ENCODE results near the gene CPLX1. TPM values are rescaled to one million over a fixed set of nuclear protein-coding genes. Genes with fewer than 3 reads are reported as not detected.

CPLX1 gene
- total and polyA plus RNA-seq, 9 donors, result 0.09 to 0.91 (median 0.27) TPM

GRCh38 chr4:768995-769394 is 56.9 kb downstream of the CPLX1 start:
- WGBS (ENCODE audit: insufficient coverage), result 90% methylated on average over 6 of the region's 12 CpGs

GRCh38 chr4:768076-768475 is 57.9 kb downstream of the CPLX1 start:
- Histone ChIP-seq H3K27ac (ENCODE audit: low read length) (no peak overlapping the region), H3K27me3 (ENCODE audit: control insufficient read depth, insufficient read depth, low read length) (no peaks in the 10 kb centered on the region), H3K4me1 (ENCODE audit: control insufficient read depth, insufficient read depth, low read length) (peaks cover 9% of the 10 kb centered on the region), H3K4me3 (ENCODE audit: low read length) (no peak overlapping the region), H3K36me3 (ENCODE audit: control insufficient read depth, insufficient read depth, low read length) (peaks cover 76% of the 10 kb centered on the region), H3K9me3 (replicated peaks; ENCODE audit: control insufficient read depth, low read depth, low read length) (no peaks in the 10 kb centered on the region)
- 90% methylated on average over 10 of the region's 15 CpGs for WGBS (ENCODE audit: insufficient coverage)
- no peak for DNase-seq

More at GRCh38 chr4:768995-769394, 56.9 kb downstream of the CPLX1 start:
- Histone ChIP-seq H3K4me1 (ENCODE audit: control insufficient read depth, insufficient read depth, low read length) (peaks cover 16% of the 10 kb centered on the region), H3K4me3 (ENCODE audit: low read length) (no peak overlapping the region), H3K27me3 (ENCODE audit: control insufficient read depth, insufficient read depth, low read length) (no peaks in the 10 kb centered on the region), H3K36me3 (ENCODE audit: control insufficient read depth, insufficient read depth, low read length) (peaks cover 67% of the 10 kb centered on the region), H3K27ac (ENCODE audit: low read length) (no peak overlapping the region), H3K9me3 (replicated peaks; ENCODE audit: control insufficient read depth, low read depth, low read length) (no peaks in the 10 kb centered on the region)
- DNase-seq, result no peak

DNA sequence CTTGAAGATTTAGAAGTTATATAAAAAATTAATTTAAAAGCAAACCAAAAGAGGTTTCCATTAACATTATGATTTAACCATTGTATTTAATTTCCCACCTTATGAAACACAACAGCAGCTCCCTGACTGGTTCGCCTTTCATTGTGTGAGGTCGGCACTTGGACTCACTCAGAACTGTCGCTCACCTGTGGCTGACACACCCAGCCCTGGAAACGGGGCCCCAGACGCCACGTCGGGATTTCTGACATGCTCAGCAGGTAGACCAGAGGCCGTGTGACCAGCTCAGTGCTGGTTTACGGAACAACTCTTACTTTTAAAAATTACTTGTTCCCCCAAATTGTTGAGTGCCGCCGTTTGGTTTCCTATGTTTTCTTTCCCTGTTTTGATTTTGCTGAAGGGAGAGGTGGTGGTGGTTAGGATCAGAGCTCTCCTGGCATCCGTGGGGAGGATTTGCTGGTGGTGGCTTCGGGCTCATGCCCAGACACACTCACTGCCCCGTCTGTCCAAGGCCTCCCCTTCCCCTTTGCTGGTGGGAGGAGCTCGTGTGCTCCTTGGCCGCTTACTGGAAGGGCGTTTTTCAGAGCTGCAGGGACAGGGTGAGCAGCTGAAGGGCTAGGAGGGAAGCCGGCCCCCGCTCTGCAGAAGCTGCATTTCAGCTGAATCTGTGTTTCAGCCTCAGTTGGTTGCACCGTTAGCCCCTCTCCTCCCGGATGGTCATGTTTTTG is 59.2 kb downstream of the CPLX1 start:
- Histone ChIP-seq H3K4me3 (ENCODE audit: low read length) (no peak overlapping the region), H3K9me3 (replicated peaks; ENCODE audit: control insufficient read depth, low read depth, low read length) (no peaks in the 10 kb centered on the region), H3K27me3 (ENCODE audit: control insufficient read depth, insufficient read depth, low read length) (no peaks in the 10 kb centered on the region), H3K36me3 (ENCODE audit: control insufficient read depth, insufficient read depth, low read length) (peaks cover 81% of the 10 kb centered on the region), H3K27ac (ENCODE audit: low read length) (no peak overlapping the region), H3K4me1 (ENCODE audit: control insufficient read depth, insufficient read depth, low read length) (peaks cover 3% of the 10 kb centered on the region)
- WGBS (ENCODE audit: insufficient coverage), result 82% methylated on average over 10 of the region's 21 CpGs
- no peak for DNase-seq

GRCh38 chr4:766152-766515 is 59.8 kb downstream of the CPLX1 start:
- no peaks in the 10 kb centered on the region for H3K9me3 ChIP-seq (replicated peaks; ENCODE audit: control insufficient read depth, low read depth, low read length)
- no peak for DNase-seq
- H3K4me1 ChIP-seq (ENCODE audit: control insufficient read depth, insufficient read depth, low read length), result peaks cover 3% of the 10 kb centered on the region
- no peak overlapping the region for H3K27ac ChIP-seq (ENCODE audit: low read length)
- H3K27me3 ChIP-seq (ENCODE audit: control insufficient read depth, insufficient read depth, low read length), result no peaks in the 10 kb centered on the region
- H3K36me3 ChIP-seq (ENCODE audit: control insufficient read depth, insufficient read depth, low read length), result peaks cover 82% of the 10 kb centered on the region
- 78% methylated on average over 6 of the region's 7 CpGs for WGBS (ENCODE audit: insufficient coverage)
- H3K4me3 ChIP-seq (ENCODE audit: low read length), result no peak overlapping the region

DNA sequence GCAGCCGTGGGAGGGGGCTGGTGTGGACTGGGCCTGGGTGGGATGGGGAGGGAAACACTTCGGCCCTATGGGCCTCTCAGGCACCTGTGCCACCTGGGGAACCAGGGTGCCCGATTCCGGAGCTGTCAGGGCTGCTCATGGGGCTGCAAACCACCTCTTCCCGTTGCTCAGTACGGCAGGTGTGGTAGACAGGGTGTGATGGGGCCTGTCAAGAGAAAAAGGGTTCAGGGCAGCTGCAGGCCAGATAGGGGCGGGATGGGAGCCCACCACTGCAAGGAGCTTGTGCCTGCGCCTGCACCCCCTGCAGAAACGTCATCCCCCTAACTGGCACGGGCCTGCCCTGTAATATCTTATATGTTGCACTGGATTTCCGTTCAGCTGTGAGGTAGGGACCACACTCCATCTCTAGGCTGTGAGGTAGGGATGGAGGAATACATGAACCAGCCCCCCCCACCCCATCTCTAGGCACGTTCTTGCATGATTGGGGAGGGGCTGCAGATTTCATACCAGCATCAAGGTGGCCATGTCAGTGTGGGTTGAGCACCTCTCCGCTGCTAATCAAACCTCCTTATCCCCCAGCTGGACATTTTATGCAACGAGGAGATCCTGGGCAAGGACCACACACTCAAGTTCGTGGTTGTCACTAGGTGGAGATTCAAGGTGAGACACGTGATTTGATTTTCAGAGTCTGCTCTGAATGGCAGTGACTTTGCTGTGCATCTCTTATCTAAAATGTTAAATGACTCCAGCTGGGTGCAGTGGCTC is 61.3 kb downstream of the CPLX1 start:
- no peak for DNase-seq
- Histone ChIP-seq H3K27me3 (ENCODE audit: control insufficient read depth, insufficient read depth, low read length) (no peaks in the 10 kb centered on the region), H3K4me3 (ENCODE audit: low read length) (no peak overlapping the region), H3K36me3 (ENCODE audit: control insufficient read depth, insufficient read depth, low read length) (peaks cover 82% of the 10 kb centered on the region), H3K27ac (ENCODE audit: low read length) (no peak overlapping the region), H3K9me3 (replicated peaks; ENCODE audit: control insufficient read depth, low read depth, low read length) (no peaks in the 10 kb centered on the region), H3K4me1 (ENCODE audit: control insufficient read depth, insufficient read depth, low read length) (peaks cover 3% of the 10 kb centered on the region)
- WGBS (ENCODE audit: insufficient coverage), result 85% methylated on average over 11 of the region's 16 CpGs

DNA sequence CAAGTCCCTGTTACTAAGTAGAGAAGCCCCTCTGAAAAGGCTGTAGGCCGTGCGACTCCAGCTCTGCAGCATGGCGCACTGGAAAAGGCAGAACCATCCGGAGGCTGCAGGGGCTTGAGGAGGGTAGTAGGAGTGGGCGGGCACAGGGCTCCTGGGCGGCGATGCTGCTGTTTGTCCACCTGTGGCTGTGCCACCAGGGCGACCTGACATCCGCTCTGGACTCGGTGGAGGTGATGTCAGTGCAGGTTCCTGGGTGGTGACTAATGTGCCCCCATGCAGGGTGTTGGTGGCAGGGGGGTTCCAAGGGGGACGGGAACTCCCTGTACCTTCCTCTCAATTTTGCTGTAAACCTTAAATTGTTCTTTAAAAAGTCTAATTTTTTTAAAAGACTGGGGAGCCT is 62.0 kb downstream of the CPLX1 start:
- 90% methylated on average over 6 of the region's 11 CpGs for WGBS (ENCODE audit: insufficient coverage)
- Histone ChIP-seq H3K27me3 (ENCODE audit: control insufficient read depth, insufficient read depth, low read length) (no peaks in the 10 kb centered on the region), H3K27ac (ENCODE audit: low read length) (no peak overlapping the region), H3K36me3 (ENCODE audit: control insufficient read depth, insufficient read depth, low read length) (peaks cover 77% of the 10 kb centered on the region), H3K4me3 (ENCODE audit: low read length) (no peak overlapping the region), H3K4me1 (ENCODE audit: control insufficient read depth, insufficient read depth, low read length) (peaks cover 3% of the 10 kb centered on the region), H3K9me3 (replicated peaks; ENCODE audit: control insufficient read depth, low read depth, low read length) (no peaks in the 10 kb centered on the region)
- DNase-seq, result no peak

DNA sequence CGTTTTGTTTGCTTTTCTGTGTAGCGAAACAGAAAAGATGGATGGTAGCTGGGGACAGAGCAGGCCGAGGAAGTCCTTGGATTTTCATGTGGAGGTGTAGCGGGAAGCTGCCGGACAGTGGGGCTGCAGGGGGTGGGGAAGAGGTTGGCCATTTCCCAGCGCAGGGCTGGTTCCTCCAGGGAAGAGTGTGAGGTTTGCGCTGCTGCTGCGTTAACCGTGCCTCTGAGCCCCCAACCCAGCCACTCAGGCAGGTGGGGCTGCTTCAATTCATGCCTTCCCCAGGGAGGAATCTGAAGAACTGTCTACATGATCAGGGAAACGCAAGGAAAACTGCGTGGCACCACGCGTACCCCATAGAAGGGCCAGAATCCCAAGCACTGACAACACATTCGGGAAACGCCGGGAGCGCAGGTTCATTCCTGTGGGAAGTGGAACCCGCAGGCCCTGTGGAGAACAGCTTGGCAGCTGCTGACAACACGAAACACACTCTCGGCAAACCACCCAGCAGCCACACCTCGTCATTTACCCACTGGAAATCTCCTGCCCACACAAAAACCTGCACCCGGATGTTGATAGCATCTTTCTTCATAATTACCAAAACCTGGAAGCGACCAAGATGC is 62.6 kb downstream of the CPLX1 start:
- no peaks in the 10 kb centered on the region for H3K27me3 ChIP-seq (ENCODE audit: control insufficient read depth, insufficient read depth, low read length)
- WGBS (ENCODE audit: insufficient coverage), result 89% methylated on average over 18 of the region's 23 CpGs
- H3K9me3 ChIP-seq (replicated peaks; ENCODE audit: control insufficient read depth, low read depth, low read length), result no peaks in the 10 kb centered on the region
- DNase-seq, result no peak
- H3K36me3 ChIP-seq (ENCODE audit: control insufficient read depth, insufficient read depth, low read length), result peaks cover 75% of the 10 kb centered on the region
- no peak overlapping the region for H3K27ac ChIP-seq (ENCODE audit: low read length)
- H3K4me1 ChIP-seq (ENCODE audit: control insufficient read depth, insufficient read depth, low read length), result peaks cover 3% of the 10 kb centered on the region
- no peak overlapping the region for H3K4me3 ChIP-seq (ENCODE audit: low read length)

DNA sequence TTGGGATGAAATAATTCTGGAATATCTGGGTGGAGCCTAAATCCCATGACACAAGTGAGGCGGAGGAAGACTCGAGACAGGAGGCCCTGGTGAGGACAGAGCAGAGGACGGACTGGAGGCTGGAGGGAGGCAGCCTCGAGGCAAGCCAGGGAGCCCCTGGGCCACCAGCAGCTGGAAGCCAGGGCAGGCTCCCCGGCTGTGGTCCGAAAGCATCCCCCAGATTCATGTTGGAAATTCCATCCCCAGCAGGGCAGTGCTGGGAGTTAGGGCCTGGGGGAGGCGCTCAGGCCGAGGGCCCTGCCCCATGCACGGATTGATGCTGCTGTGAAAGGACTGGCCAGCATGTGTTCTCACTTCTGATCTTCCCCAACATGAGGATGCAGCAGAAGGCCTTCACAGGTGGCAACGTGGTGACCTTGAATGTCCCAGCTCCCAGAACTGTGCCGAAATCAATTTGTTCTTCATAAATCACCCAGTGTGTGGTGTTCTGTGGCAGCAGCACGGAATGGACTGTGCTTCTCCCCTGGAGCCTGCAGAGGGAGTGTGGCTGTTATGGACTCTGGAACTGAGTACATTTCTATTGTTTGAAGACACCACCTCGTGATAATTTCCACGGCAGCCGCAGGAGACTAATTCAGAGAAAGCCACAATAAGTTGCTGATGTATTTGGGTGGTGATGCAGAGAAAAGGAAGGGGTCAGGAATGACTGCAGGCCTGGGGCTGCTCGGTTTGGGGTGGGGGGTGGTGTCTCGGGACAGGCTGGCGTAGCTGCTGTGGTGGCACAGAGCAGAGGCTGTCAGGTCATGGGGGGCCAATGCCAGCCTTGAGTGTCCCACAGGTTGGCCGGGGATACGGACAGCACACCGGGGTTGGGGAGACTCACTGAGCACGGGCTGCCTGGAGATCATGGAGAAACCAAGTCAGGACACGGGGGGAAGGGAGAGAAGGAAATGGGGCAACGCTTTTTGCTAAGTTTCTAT is 63.4 kb downstream of the CPLX1 start:
- no peak overlapping the region for H3K4me3 ChIP-seq (ENCODE audit: low read length)
- no peaks in the 10 kb centered on the region for H3K27me3 ChIP-seq (ENCODE audit: control insufficient read depth, insufficient read depth, low read length)
- H3K36me3 ChIP-seq (ENCODE audit: control insufficient read depth, insufficient read depth, low read length), result peaks cover 68% of the 10 kb centered on the region
- H3K27ac ChIP-seq (ENCODE audit: low read length), result no peak overlapping the region
- H3K4me1 ChIP-seq (ENCODE audit: control insufficient read depth, insufficient read depth, low read length), result peaks cover 3% of the 10 kb centered on the region
- H3K9me3 ChIP-seq (replicated peaks; ENCODE audit: control insufficient read depth, low read depth, low read length), result no peaks in the 10 kb centered on the region
- no peak for DNase-seq
- WGBS (ENCODE audit: insufficient coverage), result 86% methylated on average over 22 of the region's 24 CpGs

GRCh38 chr4:761739-762138 is 64.2 kb downstream of the CPLX1 start:
- WGBS (ENCODE audit: insufficient coverage), result 92% methylated on average over 11 of the region's 14 CpGs
- H3K27me3 ChIP-seq (ENCODE audit: control insufficient read depth, insufficient read depth, low read length), result no peaks in the 10 kb centered on the region
- peaks cover 66% of the 10 kb centered on the region for H3K36me3 ChIP-seq (ENCODE audit: control insufficient read depth, insufficient read depth, low read length)
- no peak for DNase-seq
- H3K4me1 ChIP-seq (ENCODE audit: control insufficient read depth, insufficient read depth, low read length), result peaks cover 3% of the 10 kb centered on the region
- H3K9me3 ChIP-seq (replicated peaks; ENCODE audit: control insufficient read depth, low read depth, low read length), result no peaks in the 10 kb centered on the region
- no peak overlapping the region for H3K4me3 ChIP-seq (ENCODE audit: low read length)
- H3K27ac ChIP-seq (ENCODE audit: low read length), result no peak overlapping the region
